Posterior vena cava (tissue), 2 donors: ENCODE data around the gene PDXP. TPM values are rescaled to one million over a fixed set of nuclear protein-coding genes. Genes with fewer than 3 reads are reported as not detected.

Source experiments
- DNase-seq: peaks from one replicate; pipeline ENCODE4 v3.0.0-alpha.2; 2020; ENCODE audit warnings: low spot score
- intact Hi-C, 2 donors: fragments of 100-400 bp; cut with DNase I; formaldehyde crosslinking; loops; one replicate each; pipeline versions ENCODE4 v1.14.1 to v1.14.2; 2022 to 2023
- total RNA-seq, 2 donors: library from RNA; stranded (reverse); fragmentation: NEBNext Ultra II Directional; extraction: Animal tissue kit (Norgen Biotek cat#: 25700); gene quantifications; one replicate each; pipeline ENCODE4 v1.2.1, GENCODE V29; 2021
- donor health status: DM: yes; HTN: yes; CAD: no.
- donor health status: DM: yes; HTN: yes; CAD: no.

The PDXP gene
- total RNA-seq, 2 donors from 2014 or later = 5.0 to 5.4 TPM

DNA sequence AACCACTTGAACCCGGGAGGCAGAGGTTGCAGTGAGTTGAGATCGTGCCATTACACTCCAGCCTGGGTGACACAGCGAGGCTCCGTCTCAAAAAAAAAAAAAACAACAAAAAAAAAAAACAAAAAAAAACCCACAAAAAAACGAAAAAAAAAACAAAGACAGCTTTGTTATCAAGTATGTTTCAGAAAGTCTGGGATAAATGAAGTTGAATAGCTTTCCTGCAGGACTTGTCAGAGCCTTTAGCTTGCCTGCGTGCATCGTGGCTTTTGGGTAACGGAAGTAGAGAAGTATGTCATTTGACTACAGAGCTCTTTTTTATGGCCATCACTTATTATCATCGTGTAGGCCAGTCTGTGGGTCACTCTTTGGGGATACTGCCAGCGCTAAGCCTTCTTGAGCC lies 53.0 kb downstream of the PDXP start:
- intact Hi-C loops = no loop called here
- no peak for DNase-seq

DNA sequence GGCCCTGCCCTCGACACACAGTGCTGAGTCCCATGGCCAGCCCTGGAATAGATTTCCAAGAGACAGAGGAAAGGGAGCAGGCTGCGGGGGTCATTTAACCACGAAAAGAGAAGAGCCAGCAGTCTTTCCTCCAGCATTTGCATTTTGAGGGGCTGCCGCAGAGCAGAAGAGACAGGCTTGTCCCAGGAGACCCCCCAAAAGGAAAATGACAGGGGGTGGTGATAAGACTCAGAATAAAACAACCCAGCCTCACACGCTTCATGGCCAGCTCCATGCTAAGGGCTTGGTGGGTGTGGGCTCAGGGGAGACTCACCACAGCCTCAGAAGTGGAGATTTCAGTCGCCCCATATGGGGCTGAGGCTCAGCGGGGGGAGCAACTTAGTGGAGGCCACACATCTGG lies 55.2 kb downstream of the PDXP start:
- no peak for DNase-seq
- intact Hi-C loops = no loop called here

DNA sequence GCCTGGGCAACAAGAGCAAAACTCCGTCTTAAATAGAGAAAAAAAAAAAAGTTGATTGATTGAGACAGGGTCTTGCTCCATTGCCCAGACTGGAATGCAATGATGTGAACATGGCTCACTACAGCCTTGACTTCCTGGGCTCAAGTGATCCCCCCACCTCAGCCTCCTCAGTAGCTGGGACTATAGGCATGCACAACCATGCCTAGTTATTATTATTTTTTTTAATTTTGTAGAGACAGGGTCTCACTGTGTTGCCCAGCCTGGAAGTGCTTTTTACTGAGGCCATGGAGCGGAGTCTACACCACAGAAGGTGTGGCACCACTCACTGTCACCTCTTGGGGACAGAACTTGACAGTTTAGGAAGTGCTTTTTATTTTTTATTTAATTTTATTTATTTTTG lies 56.1 kb downstream of the PDXP start:
- intact Hi-C loops = no loop called here
- DNase-seq = no peak

DNA sequence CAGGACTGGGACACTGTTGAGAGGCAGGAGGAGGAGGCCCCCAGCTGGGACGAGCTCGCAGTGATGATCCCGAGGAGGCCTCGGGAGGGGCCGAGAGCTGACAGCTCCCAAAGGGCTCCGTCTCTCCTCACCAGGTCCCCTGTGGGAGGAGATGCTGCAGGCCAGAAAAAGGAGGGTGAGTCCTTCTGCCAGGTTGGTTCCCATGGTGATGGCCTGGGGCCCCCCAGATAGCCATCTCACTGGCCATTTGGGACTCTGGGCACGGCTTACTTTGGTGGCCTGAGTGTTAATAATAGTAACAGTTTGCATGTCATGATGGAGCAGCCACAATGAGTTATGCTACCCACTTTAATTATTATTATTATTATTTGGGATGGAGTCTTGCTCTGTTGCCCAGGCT lies 57.2 kb downstream of the PDXP start:
- intact Hi-C loops = no loop called here
- no peak for DNase-seq

Other genes with a start within 250 kb of the PDXP start
- under 1 TPM; 0.05 to 0.10 TPM for gene ELFN2, start 231.2 kb upstream of the PDXP start, total RNA-seq
- 10 to 100 TPM; 21.6 to 23.0 TPM for gene MFNG, start 172.3 kb upstream of the PDXP start, total RNA-seq
- 10 to 100 TPM in 1 of 2 donors, 1 to 10 TPM in 1; 7.8 to 12.8 TPM for gene CARD10, start 139.3 kb upstream of the PDXP start, total RNA-seq
- 10 to 100 TPM; 56.2 to 59.3 TPM for gene CDC42EP1, start 98.2 kb upstream of the PDXP start, total RNA-seq
- not detected for gene LGALS2, start 78.6 kb upstream of the PDXP start, total RNA-seq
- 10 to 100 TPM; 30.0 to 31.2 TPM for gene GGA1, start 49.9 kb upstream of the PDXP start, total RNA-seq
- 1 to 10 TPM; 7.2 to 7.4 TPM for gene SH3BP1, start 19.1 kb upstream of the PDXP start, total RNA-seq
- 1,000 to 10,000 TPM; 1,140 to 1,213 TPM for gene LGALS1, start 16.9 kb downstream of the PDXP start, total RNA-seq
- gene NOL12, start 27.6 kb downstream of the PDXP start, total RNA-seq = 10 to 100 TPM; 12.0 to 13.8 TPM
- 10 to 100 TPM; 93.8 to 95.8 TPM for gene TRIOBP, start 38.3 kb downstream of the PDXP start, total RNA-seq
- gene GCAT, start 149.2 kb downstream of the PDXP start, total RNA-seq = 1 to 10 TPM; 3.3 to 6.2 TPM
- gene GALR3, start 164.7 kb downstream of the PDXP start, total RNA-seq = not detected
- gene ANKRD54, start 185.6 kb downstream of the PDXP start, total RNA-seq = 10 to 100 TPM; 13.3 to 15.1 TPM
- gene EIF3L, start 190.7 kb downstream of the PDXP start, total RNA-seq = 100 to 1,000 TPM; 260 to 267 TPM
- 10 to 100 TPM; 77.0 to 80.8 TPM for gene MICALL1, start 247.6 kb downstream of the PDXP start, total RNA-seq